GM23338 (cell line): Measurements from ENCODE around the gene DPF3. TPM values are rescaled to one million over a fixed set of nuclear protein-coding genes. Genes with fewer than 3 reads are reported as not detected.

Experiments
- ATAC-seq: fragments of 200-7000 bp; cut with Tn5 transposase; 3 replicates; pipeline ENCODE4 v1.9.1; 2020
- DNase-seq: peaks from one replicate; pipeline ENCODE4 v3.0.0-alpha.2; 2015; ENCODE audit warnings: low spot score
- H2AFZ ChIP-seq: fragments of 200-600 bp; sonication (generic); 2 replicates; pipeline ENCODE4 v1.8.0; 2016; ENCODE audit warnings: antibody characterized with exemption, mild to moderate bottlenecking, moderate library complexity
- H3F3A ChIP-seq: fragments of 200-600 bp; sonication (generic); replicated peaks from 2 replicates; pipeline ENCODE4 v1.8.0; 2017; ENCODE audit warnings: antibody characterized with exemption, mixed run types, low read depth
- H3K27ac ChIP-seq: fragments of 200-600 bp; sonication (generic); 2 replicates; pipeline ENCODE4 v1.6.1; 2016; ENCODE audit warnings: low read depth
- H3K27me3 ChIP-seq: fragments of 200-600 bp; sonication (generic); 2 replicates; pipeline ENCODE4 v1.8.0; 2016; ENCODE audit warnings: mild to moderate bottlenecking, mixed run types, moderate library complexity; ENCODE audit not compliant: insufficient read depth
- H3K36me3 ChIP-seq: fragments of 200-600 bp; sonication (generic); 2 replicates; pipeline ENCODE4 v1.8.0; 2016; ENCODE audit warnings: mild to moderate bottlenecking; ENCODE audit not compliant: insufficient read depth
- H3K4me1 ChIP-seq: fragments of 200-600 bp; sonication (generic); 2 replicates; pipeline ENCODE4 v1.8.0; 2016; ENCODE audit warnings: mild to moderate bottlenecking, moderate library complexity; ENCODE audit not compliant: insufficient read depth
- H3K4me2 ChIP-seq: fragments of 200-600 bp; sonication (generic); 2 replicates; pipeline ENCODE4 v1.7.1; 2017; ENCODE audit warnings: mixed run types
- H3K4me3 ChIP-seq: fragments of 200-600 bp; sonication (generic); 2 replicates; pipeline ENCODE4 v1.6.1; 2016; ENCODE audit warnings: mixed run types
- H3K79me2 ChIP-seq: fragments of 200-600 bp; sonication (generic); replicated peaks from 2 replicates; pipeline ENCODE4 v1.8.0; 2017; ENCODE audit warnings: mild to moderate bottlenecking; ENCODE audit not compliant: insufficient read depth
- H3K9me2 ChIP-seq: fragments of 200-600 bp; sonication (generic); 2 replicates; pipeline ENCODE4 v1.8.0; 2017; ENCODE audit not compliant: insufficient read depth
- H4K20me1 ChIP-seq: fragments of 200-600 bp; sonication (generic); replicated peaks from 2 replicates; pipeline ENCODE4 v1.8.0; 2017; ENCODE audit warnings: mild to moderate bottlenecking; ENCODE audit not compliant: insufficient read depth
- H3K27ac Mint-ChIP-seq: 2 replicates; pipeline ENCODE4 v1.8.0; 2020; ENCODE audit warnings: inconsistent platforms, mild to moderate bottlenecking, moderate library complexity, mixed read lengths
- H3K27me3 Mint-ChIP-seq: 3 replicates; pipeline ENCODE4 v1.8.0; 2022; ENCODE audit warnings: low read depth, mild to moderate bottlenecking, moderate library complexity, mixed read lengths, inconsistent platforms; ENCODE audit not compliant: insufficient read depth, poor library complexity
- H3K36me3 Mint-ChIP-seq: 3 replicates; pipeline ENCODE4 v1.8.0; 2021; ENCODE audit warnings: low read depth, mild to moderate bottlenecking, inconsistent platforms, moderate library complexity, mixed read lengths
- H3K4me1 Mint-ChIP-seq: 3 replicates; pipeline ENCODE4 v1.8.0; 2020; ENCODE audit warnings: mild to moderate bottlenecking, inconsistent platforms, mixed read lengths
- H3K4me3 Mint-ChIP-seq: 3 replicates; pipeline ENCODE4 v1.8.0; 2021; ENCODE audit warnings: moderate library complexity, mild to moderate bottlenecking, inconsistent platforms, mixed read lengths
- H3K9me3 Mint-ChIP-seq: 3 replicates; pipeline ENCODE4 v1.8.0; 2020; ENCODE audit warnings: moderate library complexity, mild to moderate bottlenecking, inconsistent platforms, mixed read lengths
- CREB1 ChIP-seq: fragments of 250-450 bp; sonication (Bioruptor Pico); IDR thresholded peaks from 2 replicates; pipeline ENCODE4 v1.5.0; 2020; ENCODE audit warnings: low read depth, mild to moderate bottlenecking, moderate library complexity
- CTCF ChIP-seq, 2 experiments: fragments of 200-600 bp in 1 of 2; sonication (generic) in 1 of 2; conservative IDR thresholded peaks; 2 replicates each; pipeline versions ENCODE4 v1.5.1 to v1.6.1; 2016 to 2017; ENCODE audit warnings: antibody characterized with exemption in 2 of 2, low read depth in 2 of 2, mild to moderate bottlenecking in 2 of 2, moderate library complexity in 1 of 2
- EZH2 ChIP-seq: fragments of 200-600 bp; sonication (generic); IDR thresholded peaks from one replicate; pipeline ENCODE4 v1.8.0; 2017; ENCODE audit warnings: antibody characterized with exemption, mild to moderate bottlenecking, low read depth; ENCODE audit not compliant: unreplicated experiment
- NANOG ChIP-seq: IDR thresholded peaks from 2 replicates; pipeline ENCODE4 v1.6.1; 2016; ENCODE audit warnings: antibody characterized with exemption, borderline replicate concordance
- REST ChIP-seq: IDR thresholded peaks from one replicate; pipeline ENCODE4 v1.6.1; 2018; ENCODE audit warnings: antibody characterized with exemption; ENCODE audit not compliant: unreplicated experiment
- STAT1 ChIP-seq: IDR thresholded peaks from one replicate; pipeline ENCODE4 v1.6.1; 2016; ENCODE audit warnings: antibody characterized with exemption; ENCODE audit not compliant: unreplicated experiment
- ZNF331 ChIP-seq: fragments of 250-450 bp; sonication (Bioruptor Pico); IDR thresholded peaks from 2 replicates; pipeline ENCODE4 v1.5.0; 2020; ENCODE audit warnings: low read depth, mild to moderate bottlenecking, moderate library complexity
- polyA plus RNA-seq: library from polyadenylated mRNA; unstranded; fragments of >200 nt; fragmentation: Nextera tagmentation; extraction: Ambion mirVana; gene quantifications from 2 replicates; pipeline ENCODE4 v1.2.1, GENCODE V29; 2016
- total RNA-seq: library from RNA; depleted of rRNA; stranded (reverse); fragments of >200 nt; shearing (Covaris generic); gene quantifications from 2 replicates; pipeline ENCODE4 v1.2.3, GENCODE V29; 2014
- TF ChIP-seq, protein P1 (sequence below): IDR thresholded peaks from 2 replicates; pipeline ENCODE4 v1.6.1; 2016; ENCODE audit warnings: antibody characterized with exemption
- TF ChIP-seq, protein P2 (sequence below): fragments of 250-450 bp; sonication (Bioruptor Pico); IDR thresholded peaks from 2 replicates; pipeline ENCODE4 v1.5.0; 2020; ENCODE audit warnings: mild to moderate bottlenecking, moderate library complexity

Gene DPF3
- total and polyA plus RNA-seq, 2 experiments from 2014 or later: 0.18 to 1.0 TPM

GRCh38 chr14:72880164-72880563, 13.7 kb downstream of the DPF3 start:
- no peaks in the 10 kb centered on the region for H3F3A ChIP-seq
- 0 out of 2 replicates have a peak, but pooled peaks cover 4% of the 10 kb centered on the region for H3K9me2 ChIP-seq
- peaks cover 22% of the 10 kb centered on the region; the same call in 1 of the 2 replicates for H3K4me1 ChIP-seq
- H2AFZ ChIP-seq: no peak overlapping the region
- DNase-seq: no peak
- no peaks in the 10 kb centered on the region for H3K27me3 ChIP-seq
- peaks cover 11% of the 10 kb centered on the region for H3K27me3 Mint-ChIP-seq
- H3K4me3 Mint-ChIP-seq: no peak overlapping the region
- no peaks in the 10 kb centered on the region for H3K36me3 ChIP-seq
- H3K79me2 ChIP-seq: no peaks in the 10 kb centered on the region
- H3K27ac Mint-ChIP-seq: no peak overlapping the region
- TF ChIP-seq STAT1: no peak
- no peak for TF ChIP-seq NANOG
- no peak for TF ChIP-seq ZNF331
- TF ChIP-seq REST: no peak
- TF ChIP-seq EZH2: no peak
- no peak for TF ChIP-seq CREB1 (CRISPR knock-in tag)
- no peak for TF ChIP-seq CTCF (conservative IDR thresholded peaks at IDR 0.05; ENCODE audit: low read depth in 2 of 2)
- TF ChIP-seq, protein P1, sequence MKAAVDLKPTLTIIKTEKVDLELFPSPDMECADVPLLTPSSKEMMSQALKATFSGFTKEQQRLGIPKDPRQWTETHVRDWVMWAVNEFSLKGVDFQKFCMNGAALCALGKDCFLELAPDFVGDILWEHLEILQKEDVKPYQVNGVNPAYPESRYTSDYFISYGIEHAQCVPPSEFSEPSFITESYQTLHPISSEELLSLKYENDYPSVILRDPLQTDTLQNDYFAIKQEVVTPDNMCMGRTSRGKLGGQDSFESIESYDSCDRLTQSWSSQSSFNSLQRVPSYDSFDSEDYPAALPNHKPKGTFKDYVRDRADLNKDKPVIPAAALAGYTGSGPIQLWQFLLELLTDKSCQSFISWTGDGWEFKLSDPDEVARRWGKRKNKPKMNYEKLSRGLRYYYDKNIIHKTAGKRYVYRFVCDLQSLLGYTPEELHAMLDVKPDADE: no peak
- TF ChIP-seq, protein P2, sequence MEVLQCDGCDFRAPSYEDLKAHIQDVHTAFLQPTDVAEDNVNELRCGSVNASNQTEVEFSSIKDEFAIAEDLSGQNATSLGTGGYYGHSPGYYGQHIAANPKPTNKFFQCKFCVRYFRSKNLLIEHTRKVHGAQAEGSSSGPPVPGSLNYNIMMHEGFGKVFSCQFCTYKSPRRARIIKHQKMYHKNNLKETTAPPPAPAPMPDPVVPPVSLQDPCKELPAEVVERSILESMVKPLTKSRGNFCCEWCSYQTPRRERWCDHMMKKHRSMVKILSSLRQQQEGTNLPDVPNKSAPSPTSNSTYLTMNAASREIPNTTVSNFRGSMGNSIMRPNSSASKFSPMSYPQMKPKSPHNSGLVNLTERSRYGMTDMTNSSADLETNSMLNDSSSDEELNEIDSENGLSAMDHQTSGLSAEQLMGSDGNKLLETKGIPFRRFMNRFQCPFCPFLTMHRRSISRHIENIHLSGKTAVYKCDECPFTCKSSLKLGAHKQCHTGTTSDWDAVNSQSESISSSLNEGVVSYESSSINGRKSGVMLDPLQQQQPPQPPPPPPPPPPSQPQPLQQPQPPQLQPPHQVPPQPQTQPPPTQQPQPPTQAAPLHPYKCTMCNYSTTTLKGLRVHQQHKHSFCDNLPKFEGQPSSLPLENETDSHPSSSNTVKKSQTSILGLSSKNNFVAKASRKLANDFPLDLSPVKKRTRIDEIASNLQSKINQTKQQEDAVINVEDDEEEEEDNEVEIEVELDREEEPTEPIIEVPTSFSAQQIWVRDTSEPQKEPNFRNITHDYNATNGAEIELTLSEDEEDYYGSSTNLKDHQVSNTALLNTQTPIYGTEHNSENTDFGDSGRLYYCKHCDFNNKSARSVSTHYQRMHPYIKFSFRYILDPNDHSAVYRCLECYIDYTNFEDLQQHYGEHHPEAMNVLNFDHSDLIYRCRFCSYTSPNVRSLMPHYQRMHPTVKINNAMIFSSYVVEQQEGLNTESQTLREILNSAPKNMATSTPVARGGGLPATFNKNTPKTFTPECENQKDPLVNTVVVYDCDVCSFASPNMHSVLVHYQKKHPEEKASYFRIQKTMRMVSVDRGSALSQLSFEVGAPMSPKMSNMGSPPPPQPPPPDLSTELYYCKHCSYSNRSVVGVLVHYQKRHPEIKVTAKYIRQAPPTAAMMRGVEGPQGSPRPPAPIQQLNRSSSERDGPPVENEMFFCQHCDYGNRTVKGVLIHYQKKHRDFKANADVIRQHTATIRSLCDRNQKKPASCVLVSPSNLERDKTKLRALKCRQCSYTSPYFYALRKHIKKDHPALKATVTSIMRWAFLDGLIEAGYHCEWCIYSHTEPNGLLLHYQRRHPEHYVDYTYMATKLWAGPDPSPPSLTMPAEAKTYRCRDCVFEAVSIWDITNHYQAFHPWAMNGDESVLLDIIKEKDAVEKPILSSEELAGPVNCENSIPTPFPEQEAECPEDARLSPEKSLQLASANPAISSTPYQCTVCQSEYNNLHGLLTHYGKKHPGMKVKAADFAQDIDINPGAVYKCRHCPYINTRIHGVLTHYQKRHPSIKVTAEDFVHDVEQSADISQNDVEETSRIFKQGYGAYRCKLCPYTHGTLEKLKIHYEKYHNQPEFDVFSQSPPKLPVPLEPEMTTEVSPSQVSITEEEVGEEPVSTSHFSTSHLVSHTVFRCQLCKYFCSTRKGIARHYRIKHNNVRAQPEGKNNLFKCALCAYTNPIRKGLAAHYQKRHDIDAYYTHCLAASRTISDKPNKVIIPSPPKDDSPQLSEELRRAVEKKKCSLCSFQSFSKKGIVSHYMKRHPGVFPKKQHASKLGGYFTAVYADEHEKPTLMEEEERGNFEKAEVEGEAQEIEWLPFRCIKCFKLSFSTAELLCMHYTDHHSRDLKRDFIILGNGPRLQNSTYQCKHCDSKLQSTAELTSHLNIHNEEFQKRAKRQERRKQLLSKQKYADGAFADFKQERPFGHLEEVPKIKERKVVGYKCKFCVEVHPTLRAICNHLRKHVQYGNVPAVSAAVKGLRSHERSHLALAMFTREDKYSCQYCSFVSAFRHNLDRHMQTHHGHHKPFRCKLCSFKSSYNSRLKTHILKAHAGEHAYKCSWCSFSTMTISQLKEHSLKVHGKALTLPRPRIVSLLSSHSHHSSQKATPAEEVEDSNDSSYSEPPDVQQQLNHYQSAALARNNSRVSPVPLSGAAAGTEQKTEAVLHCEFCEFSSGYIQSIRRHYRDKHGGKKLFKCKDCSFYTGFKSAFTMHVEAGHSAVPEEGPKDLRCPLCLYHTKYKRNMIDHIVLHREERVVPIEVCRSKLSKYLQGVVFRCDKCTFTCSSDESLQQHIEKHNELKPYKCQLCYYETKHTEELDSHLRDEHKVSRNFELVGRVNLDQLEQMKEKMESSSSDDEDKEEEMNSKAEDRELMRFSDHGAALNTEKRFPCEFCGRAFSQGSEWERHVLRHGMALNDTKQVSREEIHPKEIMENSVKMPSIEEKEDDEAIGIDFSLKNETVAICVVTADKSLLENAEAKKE (CRISPR knock-in tag): no peak
- H3K9me3 Mint-ChIP-seq: no peaks in the 10 kb centered on the region
- peaks cover 22% of the 10 kb centered on the region for H3K4me1 Mint-ChIP-seq
- no peak overlapping the region for H3K4me3 ChIP-seq
- no peak overlapping the region for H3K4me2 ChIP-seq
- H3K36me3 Mint-ChIP-seq: no peaks in the 10 kb centered on the region
- ATAC-seq: no peak
- H4K20me1 ChIP-seq: no peaks in the 10 kb centered on the region
- no peak overlapping the region for H3K27ac ChIP-seq
